Stimulated activated CD8-positive, alpha-beta memory T cell treated with anti-CD3 and anti-CD28 coated beads, Interleukin-7, amount 100 ng/mL, for 48 hours (primary cell): ENCODE results near the gene RNF213.

Experiments
- DNase-seq, 2 donors: peaks; one replicate each; pipeline ENCODE4 v3.0.0-alpha.2; 2020; ENCODE audit warnings: low read depth in 1 of 2; ENCODE audit errors: extremely low read depth in 1 of 2

The RNF213 gene

GRCh38 chr17:80363518-80364090, 103.0 kb downstream of the RNF213 start:
- no peak for DNase-seq

DNA sequence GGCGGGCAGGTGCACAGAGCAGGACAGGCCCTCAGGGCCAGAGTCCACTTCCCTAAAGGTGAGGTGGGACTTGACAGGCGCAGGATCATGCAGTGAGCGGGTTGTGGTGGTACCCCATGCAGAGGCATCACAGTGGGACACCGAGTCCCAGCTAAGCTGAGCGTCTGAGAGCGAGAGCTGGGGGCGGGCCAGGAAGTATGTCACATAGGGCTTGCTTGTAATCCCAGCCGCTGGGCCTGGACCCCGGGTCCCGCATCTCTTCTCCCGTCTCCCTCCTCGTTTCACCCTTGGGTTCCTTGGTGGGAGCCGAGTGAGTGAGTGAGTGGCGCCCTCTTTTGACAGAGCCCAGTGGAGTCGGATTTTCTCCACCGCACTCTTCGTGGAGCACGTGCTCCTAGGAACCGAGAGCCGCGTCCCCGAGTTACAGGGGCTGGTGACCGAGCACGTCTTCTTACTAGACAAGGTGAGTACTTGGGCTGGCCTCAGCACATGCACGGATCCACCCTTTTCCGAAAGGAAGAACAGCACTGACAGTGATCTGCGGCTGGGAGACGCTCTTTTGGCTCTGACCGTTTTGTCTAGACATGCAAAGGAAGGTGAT, 103.5 kb downstream of the RNF213 start:
- no peak for DNase-seq

GRCh38 chr17:80365001-80365965, 104.6 kb downstream of the RNF213 start:
- no peak for DNase-seq

DNA sequence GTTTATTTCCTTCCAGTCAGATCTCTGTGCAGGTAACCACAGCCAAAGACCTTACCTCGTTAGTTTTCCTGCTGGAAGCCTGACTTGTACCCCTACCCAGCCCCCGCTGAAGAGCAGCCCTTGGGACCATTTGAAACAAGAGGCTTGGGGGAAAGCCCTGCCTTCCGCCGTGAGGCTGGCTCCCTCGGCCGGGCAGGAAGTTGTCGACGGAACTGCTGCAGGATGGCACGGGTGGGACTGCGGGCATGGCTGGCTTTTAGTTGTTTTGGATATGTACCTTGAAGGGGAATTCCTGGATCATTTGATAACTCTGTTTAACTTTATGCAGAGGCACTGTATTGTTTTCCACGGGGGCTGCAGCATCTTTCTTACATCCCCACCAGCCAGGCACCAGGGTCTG, 105.3 kb downstream of the RNF213 start:
- no peak for DNase-seq

GRCh38 chr17:80367503-80367902, 106.9 kb downstream of the RNF213 start:
- no peak for DNase-seq

- DNase-seq: no peak
Measured at GRCh38 chr17:80371196-80371595, 110.5 kb downstream of the RNF213 start.

DNA sequence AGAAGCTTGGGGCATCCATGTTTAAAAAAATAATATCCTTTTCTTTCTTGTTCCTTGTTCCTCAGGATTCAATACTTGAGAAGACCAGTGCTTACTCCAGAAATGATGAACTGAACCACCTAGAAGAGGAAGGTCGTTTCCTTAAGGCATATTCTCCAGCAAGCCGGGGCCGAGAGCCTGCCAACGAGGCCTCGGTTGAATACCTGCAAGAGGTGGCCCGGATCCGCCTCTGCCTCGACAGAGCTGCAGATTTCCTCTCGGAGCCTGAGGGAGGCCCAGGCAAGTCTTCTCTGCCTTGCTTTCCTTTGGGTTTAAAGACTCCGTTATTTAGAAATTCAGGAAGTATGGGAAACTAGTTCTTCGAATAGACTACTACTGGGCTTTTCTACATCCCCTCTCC, 111.8 kb downstream of the RNF213 start:
- DNase-seq: no peak

GRCh38 chr17:80372922-80373570, 112.4 kb downstream of the RNF213 start:
- no peak for DNase-seq

DNA sequence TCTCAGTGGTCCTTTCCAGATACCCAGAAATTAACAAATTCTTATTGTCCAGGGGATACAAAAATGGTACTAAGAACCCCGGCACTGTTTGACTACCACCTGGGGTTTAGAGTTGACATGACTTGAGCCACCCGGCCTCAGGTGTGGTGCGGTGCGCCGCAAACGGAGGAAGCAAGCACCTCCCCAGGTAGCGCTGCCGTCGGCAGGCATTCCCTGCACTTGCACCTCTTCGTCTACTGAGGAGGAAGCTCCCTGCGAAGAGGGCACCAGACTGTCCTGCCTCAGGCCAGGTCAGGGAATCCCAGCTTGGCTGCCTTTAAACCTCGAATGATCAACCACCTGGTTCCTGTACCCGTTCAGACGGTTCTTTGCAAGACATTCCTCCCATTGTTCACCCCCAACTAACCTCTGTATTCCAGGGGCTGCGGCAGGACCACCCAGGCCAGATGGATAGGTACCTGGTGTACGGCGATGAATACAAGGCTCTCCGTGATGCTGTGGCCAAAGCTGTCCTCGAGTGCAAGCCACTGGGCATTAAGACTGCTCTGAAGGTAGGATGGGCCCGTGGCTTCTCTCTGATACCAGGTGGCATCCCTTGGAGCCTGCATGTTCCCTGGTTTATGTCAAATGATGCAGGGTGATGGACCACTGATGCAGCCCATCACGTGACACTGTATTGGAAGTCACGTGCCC, 113.5 kb downstream of the RNF213 start:
- DNase-seq: no peak

- DNase-seq: no peak
Measured at GRCh38 chr17:80374732-80375585, 114.3 kb downstream of the RNF213 start.

- DNase-seq: no peak
Measured at GRCh38 chr17:80376531-80376930, 115.9 kb downstream of the RNF213 start.

DNA sequence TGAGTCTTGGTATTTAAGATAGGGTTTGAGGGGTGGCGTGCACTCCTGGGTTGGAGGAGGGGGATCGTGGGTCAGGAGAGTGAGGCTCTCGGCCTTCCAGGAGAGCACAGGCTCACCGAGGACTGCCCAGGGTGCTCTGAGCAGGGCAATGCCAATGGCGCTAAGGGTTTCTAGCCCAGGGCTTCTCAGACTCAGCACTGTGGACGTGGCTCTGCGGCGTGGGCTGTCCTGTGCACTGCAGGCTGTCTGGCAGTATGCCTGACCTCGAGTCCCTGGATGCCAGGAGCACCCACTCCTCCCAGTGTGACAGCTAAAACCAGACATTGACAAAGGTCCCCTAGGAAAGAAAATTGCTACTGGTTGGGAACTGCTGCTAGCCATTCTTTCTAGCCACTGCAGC, 117.1 kb downstream of the RNF213 start:
- no peak for DNase-seq

GRCh38 chr17:80379348-80379747, 118.7 kb downstream of the RNF213 start:
- no peak for DNase-seq

DNA sequence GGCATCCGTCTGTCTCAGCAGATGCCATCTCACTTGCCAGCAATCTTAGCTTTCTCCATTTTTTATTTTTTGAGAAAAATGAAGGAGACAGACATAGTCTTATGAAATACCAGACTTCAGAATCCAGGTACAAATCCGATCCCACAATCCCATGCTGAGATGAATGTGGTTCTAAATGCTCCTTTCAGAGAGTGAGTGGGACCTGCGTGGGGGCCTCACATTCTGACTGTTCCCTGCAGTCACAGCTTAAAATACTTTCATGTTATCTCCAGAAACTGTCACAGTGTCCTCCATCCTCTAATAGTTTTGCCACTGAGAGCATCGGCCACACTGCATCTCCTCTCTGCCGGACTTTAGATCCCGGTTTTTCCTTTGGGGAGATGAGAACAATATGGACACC, 119.4 kb downstream of the RNF213 start:
- DNase-seq: no peak

GRCh38 chr17:80380555-80381002, 119.9 kb downstream of the RNF213 start:
- DNase-seq: no peak

GRCh38 chr17:80381416-80381923, 120.8 kb downstream of the RNF213 start:
- DNase-seq: no peak

GRCh38 chr17:80382446-80382845, 121.8 kb downstream of the RNF213 start:
- no peak for DNase-seq

GRCh38 chr17:80382956-80383355, 122.3 kb downstream of the RNF213 start:
- no peak for DNase-seq

DNA sequence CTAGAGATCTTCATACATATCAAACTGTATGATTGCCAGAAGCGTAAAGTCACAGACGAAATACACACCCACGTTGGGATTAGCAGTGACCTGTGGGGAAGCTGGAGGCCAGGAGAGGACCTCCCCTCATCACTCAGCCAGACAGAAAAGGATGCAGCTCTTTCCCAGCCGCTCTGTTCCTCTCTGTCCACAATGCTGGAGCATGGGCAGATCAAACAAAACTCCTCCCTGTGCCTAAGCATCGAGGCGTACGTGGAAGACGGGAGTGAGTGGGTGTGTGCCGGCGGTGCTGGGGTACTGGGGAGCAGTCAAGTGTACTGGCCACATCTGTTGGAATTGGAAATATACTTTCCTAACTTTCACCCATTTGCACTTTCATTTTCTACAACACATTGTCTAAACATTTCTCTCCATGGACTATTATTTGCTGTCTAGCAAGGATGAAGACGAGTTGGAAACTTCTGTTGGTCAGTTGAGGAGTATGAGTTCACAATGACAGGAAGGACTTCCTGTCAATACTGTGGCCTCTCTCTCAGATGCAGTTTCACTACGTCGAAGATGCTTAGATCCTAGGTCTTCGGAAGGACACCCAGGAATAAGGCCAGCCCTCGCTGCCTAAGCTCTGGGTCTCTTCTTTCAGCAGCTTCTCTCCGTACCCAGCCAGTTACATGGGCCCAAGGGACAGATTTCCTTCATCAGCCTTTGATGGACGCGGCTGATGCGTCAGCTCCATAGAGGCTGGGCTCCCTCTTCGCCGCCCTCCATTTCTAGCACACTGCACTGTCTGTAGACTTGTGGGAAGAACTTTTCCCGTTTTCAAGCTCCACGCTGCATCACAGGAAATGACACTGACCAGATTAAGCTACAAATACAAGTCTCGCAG, 123.7 kb downstream of the RNF213 start:
- no peak for DNase-seq
